NCI-H748 treated with DMSO at 0.1 percent for 48 hours (cell line): Measurements from ENCODE around the gene VPS37B.
"Not testable (repeated sequence)": the region's sequence is repeated elsewhere in the genome, so short reads cannot be mapped to it uniquely, and the experiment has no call there.

Experiments
- DNase-seq: peaks from one replicate; lab custom pipeline; 2025; lab: John Stamatoyannopoulos, UW

Gene VPS37B, protein sequence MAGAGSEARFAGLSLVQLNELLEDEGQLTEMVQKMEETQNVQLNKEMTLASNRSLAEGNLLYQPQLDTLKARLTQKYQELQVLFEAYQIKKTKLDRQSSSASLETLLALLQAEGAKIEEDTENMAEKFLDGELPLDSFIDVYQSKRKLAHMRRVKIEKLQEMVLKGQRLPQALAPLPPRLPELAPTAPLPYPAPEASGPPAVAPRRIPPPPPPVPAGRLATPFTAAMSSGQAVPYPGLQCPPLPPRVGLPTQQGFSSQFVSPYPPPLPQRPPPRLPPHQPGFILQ

DNA sequence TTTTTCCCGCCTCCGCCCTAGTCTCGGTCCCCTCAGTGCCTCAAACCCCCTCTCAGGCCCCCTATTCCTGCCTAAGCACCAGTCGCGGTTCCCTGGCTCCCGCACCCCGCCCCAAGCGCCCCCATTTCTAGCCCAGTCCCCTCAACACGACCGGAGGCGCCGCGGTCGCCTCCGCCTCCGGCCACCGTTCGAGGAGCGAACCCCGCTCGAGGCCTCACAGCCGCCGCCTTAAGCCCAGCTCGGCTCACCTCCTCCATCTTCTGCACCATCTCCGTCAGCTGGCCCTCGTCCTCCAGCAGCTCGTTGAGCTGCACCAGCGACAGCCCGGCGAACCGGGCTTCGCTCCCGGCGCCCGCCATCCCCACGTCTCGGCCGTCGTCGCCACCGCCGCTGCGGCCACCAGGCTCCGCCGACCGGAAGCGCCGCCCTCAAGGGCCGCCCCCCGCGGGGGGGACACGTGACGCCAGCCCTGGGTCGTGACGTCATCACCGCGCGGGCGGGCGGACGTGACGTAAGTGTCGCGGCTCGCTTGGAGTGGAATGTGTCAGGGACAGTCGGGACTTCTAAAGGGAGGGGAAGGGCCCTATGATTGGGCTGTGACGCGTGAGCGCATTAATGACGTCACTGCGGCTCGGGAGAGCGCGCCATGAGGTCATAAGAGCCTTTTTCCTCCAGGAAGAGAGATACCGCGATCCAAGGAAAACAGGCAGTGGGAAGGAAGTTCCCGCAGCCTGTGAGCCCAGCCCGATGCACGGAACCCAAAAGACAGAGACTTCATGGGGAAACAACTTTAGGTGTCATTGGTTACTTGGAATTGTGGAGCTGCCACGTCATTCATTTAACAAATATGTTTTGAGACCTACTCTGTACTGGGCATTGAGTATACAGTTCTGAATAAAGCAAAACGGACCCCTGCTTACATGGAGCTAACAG lies at the start of gene VPS37B:
Gene VPS37B, minus strand, starts transcription at position 421 of the 933 bp plus-strand sequence. Its CDS starts 62 bp downstream, at position 359.
- peak; percentile 46 for DNase-seq

DNA sequence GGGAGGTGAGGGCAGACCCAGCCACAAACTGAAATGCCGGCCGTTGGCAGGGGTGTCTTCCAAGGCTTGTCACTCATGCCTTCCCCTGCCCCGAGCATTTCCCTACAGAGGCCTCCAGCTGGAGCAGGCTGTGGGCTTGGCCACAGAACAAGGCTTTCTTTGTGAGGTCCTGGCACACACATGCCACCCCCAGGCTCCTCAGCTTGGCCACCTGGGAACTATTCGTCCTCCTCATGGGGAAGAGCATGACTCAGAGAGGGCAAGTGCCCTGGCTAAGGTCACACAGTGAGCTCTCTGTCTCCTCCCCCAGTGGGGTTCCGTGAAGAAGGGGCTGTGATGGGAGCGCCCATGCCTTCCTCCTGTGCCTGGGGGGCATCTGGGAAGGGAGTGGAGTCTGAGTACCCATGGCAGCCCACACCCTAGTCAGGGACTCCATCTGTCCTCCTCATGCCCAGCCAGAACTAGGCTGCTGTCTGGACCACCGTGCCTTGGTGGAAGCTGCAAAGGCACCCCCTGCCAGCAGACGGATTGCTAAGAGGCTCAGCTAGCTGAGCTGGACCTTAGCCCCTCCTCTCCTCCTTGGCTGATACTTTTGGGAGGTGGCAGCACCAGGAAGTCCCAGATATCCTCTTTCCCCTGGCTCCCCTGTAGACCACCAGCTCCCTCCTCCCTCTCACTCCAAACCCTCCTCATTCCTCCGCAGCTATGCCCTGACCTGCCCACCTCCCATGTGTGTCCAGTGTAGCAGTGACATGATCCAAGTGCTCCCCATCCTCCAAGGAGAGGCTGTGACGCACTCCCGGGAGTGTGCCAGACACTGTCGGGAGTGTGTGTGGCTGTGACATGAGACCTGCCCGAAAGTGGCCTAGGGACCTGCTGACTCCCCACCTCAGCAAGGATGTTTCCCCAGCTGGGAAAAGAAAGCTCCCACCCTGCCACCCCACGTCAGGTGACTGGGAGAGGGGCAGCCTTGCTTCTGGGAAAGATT lies 49.0 kb upstream of the VPS37B start:
- DNase-seq: no peak

- DNase-seq: no peak
Observed at GRCh38 chr12:122943196-122943595, 47.3 kb upstream of the VPS37B start.

DNA sequence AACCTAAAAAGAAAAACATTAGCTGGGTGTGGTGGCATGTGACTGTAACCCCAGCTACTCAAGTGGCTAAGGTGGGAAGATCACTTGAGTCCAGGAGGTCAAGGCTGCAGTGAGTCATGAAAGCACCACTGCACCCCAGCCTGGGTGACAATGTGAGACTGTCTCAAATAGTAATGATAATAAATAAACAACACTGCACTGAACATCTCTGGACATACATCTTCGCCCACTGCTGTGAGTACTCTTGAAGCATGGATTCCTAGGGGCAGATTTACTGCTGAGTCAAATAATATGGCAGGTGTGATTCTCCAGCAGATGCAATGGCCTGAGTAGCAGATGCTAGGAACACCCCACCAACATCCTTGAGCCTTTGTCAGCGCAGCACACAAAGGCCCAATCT lies 46.7 kb upstream of the VPS37B start:
- no peak for DNase-seq

GRCh38 chr12:122941351-122941750 lies 45.4 kb upstream of the VPS37B start:
- not testable (repeated sequence) for DNase-seq

GRCh38 chr12:122939125-122939524 lies 43.2 kb upstream of the VPS37B start:
- DNase-seq: no peak

GRCh38 chr12:122937622-122938091 lies 41.7 kb upstream of the VPS37B start:
- DNase-seq: no peak

- DNase-seq: no peak
Observed at GRCh38 chr12:122935318-122935717, 39.4 kb upstream of the VPS37B start.

DNA sequence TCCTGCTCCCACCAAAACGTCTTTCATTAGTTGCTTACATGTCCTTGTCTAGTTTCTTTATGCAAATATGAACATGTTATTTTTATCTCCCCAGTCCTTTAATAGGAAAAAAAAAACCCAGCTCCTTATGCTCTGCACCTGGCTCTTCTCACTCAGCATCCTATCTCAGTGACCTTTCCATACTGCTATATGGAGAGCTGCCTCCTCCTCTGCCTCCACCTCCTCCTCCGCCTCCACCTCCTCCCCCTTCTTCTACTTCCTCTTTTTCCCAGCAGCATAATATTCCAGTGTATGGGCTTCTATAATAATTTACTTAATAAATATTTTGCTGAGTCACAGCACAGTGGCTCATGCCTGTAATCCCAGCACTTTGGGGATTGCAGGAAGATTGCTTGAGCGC lies 38.8 kb upstream of the VPS37B start:
- no peak for DNase-seq

DNA sequence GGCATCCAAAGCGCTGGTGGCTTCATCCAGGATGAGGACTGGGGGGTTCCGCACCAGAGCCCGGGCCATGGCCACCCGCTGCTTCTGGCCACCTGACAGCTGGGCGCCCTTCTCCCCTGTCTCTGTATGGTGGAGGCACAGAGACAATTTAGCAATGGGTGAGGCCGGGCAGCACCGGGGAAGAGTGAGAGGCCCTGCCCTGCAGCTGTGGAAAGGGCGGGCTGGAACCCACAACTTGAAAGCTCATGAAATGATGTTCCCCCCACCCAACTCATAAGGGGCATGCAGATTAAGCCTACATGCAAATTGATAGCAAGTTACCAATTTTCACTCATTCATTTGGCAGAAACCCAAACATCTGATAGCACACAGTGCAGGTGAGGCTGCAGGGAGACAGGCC lies 36.3 kb upstream of the VPS37B start:
- DNase-seq: no peak

- no peak for DNase-seq
Observed at GRCh38 chr12:122929812-122930211, 33.9 kb upstream of the VPS37B start.

DNA sequence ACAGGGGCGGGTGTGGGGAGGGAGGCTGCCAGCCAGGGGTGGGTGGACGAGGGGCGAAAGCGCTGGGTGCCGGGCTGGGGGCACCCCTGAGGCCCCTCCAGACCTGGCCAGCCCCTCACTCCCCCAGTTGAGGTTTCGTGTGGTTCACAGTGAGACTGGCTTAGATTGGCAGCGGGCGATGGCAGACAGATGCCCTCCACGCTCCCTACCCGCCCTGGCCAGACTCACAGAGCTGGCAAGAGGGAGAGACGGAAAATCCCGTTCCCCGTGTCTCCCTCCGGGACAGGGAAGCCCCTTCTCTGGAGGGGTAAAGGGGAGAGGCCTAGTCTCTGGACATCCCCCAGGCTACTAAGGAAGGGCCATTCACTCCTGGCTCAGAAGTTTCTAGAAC lies 33.2 kb upstream of the VPS37B start:
- no peak for DNase-seq

GRCh38 chr12:122928404-122929147 lies 32.7 kb upstream of the VPS37B start:
- no peak for DNase-seq

DNA sequence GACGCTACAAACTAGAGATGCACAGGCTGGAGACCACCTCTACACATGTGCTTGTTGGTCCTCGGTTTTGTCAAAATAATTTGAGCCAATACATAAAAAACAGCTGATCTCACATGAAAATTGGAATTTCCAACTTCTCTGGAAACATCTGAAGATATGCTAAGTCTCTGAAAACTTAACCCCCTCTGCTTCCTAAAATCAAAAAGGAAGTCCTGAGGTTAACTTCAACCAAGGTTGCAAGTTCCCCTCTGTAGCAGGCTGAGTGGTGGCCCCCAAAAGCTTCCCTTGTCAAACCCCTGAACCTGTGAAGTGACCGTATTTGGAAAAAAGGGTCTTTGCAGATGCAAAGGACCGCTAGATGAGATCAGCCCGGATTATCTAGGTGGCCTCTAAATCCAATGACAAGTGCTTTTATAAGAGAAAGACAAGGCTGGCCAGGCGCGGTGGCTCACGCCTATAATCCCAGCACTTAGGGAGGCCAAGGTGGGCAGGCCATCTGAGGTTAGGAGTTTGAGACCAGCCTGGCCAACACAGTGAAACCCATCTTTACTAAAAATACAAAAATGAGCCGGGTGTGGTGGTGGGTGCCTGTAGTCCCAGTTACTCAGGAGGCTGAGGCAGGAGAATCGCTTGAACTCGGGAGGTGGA lies 32.0 kb upstream of the VPS37B start:
- no peak for DNase-seq

GRCh38 chr12:122921917-122922316 lies 26.0 kb upstream of the VPS37B start:
- DNase-seq: no peak

- no peak for DNase-seq
Observed at GRCh38 chr12:122920687-122921086, 24.8 kb upstream of the VPS37B start.

GRCh38 chr12:122918827-122919226 lies 22.9 kb upstream of the VPS37B start:
- DNase-seq: no peak

DNA sequence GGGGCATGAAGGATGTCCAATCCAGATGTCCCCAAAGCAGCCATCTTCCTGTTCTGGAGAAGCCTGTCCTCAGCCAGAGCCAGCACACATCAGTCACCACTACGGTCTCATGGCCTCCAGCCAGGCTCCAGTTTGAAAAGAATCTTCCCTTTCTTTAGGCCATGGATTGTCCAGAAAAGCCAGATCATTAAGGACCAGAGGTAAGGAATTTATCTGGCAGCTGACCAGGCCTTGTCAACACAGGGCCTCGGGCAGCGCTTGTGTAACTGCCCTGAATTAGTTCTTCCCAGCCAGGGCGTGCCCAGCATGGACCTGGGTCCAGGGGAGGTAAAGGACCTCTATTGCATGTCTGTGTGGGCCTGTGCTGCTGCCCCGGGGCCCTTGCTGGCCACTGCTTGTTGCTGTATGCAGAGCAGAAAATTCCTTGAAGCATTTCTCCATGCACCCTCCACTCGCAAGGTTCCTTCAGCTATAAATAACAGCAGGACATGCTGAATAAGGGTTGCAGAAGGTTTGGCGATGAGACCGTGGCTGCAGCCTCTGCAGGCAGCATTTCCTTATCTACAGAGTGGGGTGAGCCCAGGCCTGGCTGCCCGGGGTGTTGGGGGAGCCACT lies 21.7 kb upstream of the VPS37B start:
- DNase-seq: no peak

DNA sequence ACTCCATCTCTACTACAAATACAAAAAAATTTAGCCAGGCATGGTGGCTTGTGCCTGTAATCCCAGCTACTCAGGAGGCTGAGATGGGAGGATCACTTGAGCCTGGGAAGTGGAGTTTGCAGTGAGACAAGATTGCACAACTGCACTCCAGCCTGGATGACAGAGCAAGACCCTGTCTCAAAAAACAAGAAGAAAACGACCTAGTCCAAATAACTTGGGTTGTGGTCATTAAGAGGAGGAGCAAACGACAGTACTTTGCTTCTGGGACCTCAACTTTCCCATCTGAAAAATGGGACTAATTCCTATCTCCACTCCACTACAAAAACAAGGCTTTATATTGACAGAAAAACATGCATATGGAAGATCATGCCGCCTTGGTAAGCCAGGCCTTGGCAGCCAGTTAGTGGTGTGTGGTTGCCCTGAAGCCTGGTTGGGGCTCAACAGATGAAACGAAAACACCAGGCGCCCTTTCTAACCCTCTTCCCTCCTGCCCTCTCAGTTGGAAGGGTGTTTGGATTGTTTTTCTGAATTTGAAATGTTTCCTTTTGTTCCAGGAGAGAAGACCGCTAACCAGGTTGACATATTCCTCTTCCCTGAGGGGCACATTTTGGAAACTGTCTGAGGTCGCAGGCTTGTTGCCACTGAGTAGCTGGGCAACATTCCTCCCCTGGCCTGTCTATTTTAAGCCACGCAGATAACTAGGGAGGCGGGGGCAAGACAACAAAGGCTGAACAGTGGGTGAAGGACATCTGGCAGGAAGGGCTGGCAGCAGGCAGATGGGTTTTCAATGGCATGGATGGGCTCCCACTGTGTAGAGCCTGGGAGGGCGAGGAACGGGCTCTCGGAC lies 13.7 kb upstream of the VPS37B start:
- DNase-seq: peak; percentile 41
